HG02970 (cell line): ENCODE measurements around the gene NTMT1.
"Not testable (repeated sequence)": the region's sequence is repeated elsewhere in the genome, so short reads cannot be mapped to it uniquely, and the experiment has no call there.

Experiments used
- ATAC-seq: cut with Tn5 transposase; IDR thresholded peaks from one replicate; pipeline ENCODE4 v1.9.1; 2021; ENCODE audit warnings: mild to moderate bottlenecking, moderate library complexity, moderate number of reproducible peaks; ENCODE audit not compliant: unreplicated experiment, low FRiP score

NTMT1 gene

DNA sequence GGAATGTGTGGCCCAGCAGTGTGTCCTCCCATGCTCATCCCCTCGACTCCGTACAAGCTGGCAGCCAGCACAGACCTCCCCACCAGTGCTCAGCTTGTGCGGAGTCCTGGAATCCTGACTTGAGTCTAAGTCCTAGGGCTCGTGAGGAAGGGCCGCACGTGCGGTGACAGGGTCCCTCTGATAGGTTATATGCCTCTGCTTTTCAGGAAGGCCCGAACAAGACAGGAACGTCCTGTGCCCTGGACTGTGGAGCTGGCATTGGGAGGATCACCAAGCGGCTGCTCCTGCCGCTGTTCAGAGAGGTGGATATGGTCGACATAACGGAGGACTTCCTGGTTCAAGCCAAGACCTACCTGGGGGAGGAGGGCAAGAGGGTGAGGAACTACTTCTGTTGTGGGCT, 7.9 kb downstream of the NTMT1 start:
- no peak for ATAC-seq

- no peak for ATAC-seq
These were observed 9.4 kb downstream of the NTMT1 start for GRCh38 chr9:129635099-129636065.

DNA sequence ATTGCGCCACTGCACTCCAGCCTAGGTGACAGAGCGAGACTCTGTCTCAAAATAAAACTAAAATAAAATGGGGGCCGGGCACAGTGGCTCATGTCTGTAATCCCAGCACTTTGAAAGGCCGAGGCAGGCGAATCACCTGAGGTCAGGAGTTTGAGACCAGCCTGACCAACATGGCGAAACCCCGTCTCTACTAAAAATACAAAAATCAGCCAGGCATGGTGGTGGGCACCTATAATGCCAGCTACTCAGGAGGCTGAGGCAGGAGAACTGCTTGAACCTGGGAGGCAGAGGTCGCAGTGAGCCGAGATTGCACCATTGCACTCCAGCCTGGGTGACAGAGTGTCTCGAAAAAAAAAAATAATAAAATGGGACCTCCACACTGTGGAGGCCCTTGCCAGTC, 10.4 kb downstream of the NTMT1 start:
- ATAC-seq: not testable (repeated sequence)

- ATAC-seq: no peak
These were observed 11.1 kb downstream of the NTMT1 start for GRCh38 chr9:129637102-129637501.

GRCh38 chr9:129637673-129638439, 11.9 kb downstream of the NTMT1 start:
- no peak for ATAC-seq

GRCh38 chr9:129639034-129639630, 13.2 kb downstream of the NTMT1 start:
- ATAC-seq: no peak

- ATAC-seq: no peak
These were observed 13.8 kb downstream of the NTMT1 start for GRCh38 chr9:129639756-129640085.

- no peak for ATAC-seq
These were observed 14.3 kb downstream of the NTMT1 start for GRCh38 chr9:129640086-129640870.

- ATAC-seq: no peak
These were observed 15.1 kb downstream of the NTMT1 start for GRCh38 chr9:129640871-129641749.

DNA sequence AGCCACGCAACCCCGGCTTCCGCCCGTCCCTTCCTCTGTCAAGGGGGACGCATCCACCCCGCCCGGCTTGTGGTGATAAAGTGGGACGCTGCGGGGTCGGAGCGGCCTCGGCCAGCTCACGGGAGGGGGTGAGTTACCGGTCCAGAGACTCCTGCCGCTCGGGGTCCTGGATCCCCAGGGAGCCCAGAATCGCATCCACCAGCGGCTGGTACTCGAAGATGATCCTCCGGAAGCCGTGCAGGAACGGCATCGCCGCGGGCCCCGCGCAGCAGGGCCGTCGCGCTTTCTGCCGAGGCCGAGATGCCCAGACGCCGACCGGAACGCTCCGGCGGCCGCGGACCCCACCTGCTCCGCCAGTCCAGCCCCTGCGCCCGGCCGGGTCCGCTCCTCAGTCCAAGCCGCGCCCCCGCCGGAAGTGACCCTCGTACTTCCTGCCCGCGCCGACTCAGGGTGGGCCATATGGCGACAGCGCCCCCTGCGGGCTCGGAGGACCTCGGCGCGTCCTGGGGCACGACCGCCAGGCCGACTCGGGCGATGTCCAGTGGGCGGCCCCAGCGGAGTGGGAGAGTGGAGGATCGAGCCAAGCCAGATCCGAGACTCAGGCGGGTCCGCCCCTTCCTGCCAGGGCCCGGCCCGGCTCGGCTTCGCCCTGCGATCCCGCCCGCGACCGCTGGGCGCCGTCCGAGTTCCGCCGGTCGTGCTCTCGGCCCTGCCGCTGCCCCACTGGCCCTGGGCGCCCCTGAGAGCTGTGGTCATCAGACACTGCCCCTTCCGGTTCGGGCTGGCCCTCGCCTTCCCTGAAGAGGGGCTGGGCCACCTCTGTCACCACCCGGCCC, 16.0 kb downstream of the NTMT1 start, which contains the start of gene ASB6:
ASB6 (minus strand) TSS at position 402 of the 836 bp plus-strand sequence; CDS start at position 250, 152 bp downstream.
- ATAC-seq: peak; percentile 90

DNA sequence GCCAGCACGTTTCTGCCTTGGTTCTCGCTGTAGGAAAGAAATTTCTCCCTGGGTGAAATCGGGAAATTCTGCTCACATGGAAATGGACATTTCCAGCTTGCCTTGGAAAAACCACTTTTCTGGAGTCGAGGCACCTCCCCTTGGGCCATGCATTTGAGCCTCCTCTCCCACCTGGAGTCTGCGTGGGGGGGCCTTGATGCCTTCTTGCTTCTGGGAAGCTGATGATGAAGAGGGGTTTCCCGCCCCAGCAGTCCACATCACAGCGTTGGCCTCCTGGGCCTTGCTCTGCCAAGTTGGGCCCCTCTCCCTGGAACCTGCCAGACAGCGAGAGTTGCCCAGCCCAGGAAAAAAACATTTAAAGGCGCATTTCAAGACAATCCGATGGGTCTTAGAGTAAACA, 17.7 kb downstream of the NTMT1 start:
- ATAC-seq: no peak

DNA sequence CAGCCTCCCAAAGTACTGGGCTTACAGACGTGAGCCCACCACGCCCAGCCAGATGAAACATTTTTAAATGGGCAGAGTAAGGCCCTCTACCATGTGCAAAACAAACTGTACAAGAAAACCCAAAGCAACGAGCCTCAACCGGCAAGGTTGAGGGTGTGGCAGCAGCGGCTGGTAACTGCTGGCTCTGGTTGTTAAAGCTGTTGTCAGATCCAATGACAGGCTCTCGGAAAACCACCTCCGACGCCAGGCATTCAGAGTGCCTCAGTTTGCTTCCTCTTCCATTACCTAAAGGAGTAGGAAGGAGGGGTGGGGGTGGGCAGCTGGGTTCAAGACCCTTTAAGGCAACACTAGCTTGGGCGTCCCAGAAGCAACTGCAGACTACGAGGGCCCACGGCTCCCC, 18.4 kb downstream of the NTMT1 start:
- no peak for ATAC-seq

DNA sequence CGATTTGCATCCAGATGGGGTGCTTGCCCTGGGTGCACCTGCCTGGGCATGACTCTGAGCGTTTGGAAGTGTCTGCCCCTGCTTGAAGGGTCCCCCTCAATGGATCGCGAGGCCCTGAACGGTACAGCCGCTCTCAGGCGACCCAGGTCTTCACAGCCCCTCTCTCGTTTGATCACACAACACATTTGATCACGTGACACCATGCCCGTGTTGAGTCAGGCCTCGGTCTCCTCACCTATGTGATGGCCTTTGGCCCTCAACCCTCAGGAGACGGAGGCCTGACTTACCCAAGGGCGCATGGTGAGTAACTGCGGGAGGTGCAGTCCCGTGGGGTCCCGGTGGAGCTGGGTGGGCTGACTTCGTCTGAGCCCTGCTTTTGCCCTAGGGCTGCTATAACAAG, 18.9 kb downstream of the NTMT1 start:
- no peak for ATAC-seq

DNA sequence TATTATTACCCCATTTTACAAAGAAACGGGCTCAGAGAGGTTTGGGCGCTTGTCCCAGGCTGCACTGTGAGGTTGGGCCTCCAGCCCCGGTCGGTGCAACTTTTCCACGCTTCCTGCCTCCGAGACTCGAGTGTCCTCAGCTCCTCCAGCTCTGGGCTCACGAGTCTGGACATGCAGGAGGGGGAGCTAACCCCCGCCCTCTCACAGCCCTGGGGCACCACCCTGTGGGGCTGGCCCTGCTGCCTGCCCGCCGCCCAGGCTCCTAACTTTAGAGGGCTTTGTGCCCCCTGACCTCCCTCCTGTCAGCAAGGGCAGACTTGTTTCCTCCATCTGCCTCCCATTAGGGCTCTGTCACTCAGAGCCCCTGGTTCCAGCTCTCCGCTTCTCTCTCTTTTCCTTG, 20.3 kb downstream of the NTMT1 start:
- no peak for ATAC-seq

- ATAC-seq: no peak
These were observed 20.7 kb downstream of the NTMT1 start for GRCh38 chr9:129646654-129647053.

DNA sequence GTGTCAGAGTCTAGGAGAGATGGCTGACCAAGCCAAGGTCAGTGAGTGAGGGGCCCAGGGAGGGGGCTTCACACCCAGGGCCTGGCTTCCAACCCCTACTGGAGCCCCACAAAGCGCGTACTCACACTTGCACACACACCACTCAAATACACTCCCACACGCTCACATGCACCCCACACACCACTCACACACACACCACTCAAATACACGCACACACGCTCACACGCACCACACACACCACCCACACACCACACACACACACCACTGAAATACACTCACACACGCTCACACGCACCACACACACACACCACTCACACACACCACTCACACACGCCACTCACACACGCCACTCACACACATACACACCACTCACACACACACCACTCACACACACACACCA, 21.7 kb downstream of the NTMT1 start:
- no peak for ATAC-seq

DNA sequence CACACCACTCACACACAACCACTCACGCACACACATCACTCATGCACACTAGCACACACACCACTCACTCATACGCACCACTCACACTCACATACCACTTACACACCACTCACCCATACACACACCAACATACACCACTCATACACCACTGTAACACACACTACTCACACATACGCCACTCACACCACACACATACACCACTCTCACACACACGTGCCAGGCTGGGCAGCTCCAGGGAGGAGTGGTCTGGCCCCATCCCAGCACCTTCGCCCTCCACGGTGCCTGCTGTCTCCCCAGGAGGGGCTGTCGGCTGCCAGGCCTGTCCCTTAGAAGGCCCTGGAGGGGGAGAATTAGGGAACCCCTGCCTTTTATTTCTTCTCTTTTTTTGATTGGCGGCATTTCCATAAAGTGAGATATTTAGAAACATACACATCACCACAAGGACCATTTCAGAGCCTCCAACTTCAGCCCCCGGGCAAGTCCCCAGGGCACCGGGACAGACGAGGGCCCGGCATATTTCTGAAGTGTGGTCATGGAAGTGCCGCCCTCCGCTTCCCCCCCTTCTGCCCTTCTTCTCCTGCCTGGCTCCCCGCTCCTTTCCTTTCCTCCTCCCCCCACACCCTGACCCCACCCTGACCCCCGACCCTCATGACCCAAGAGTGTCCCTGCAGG, 22.3 kb downstream of the NTMT1 start:
- no peak for ATAC-seq

- ATAC-seq: no peak
These were observed 22.8 kb downstream of the NTMT1 start for GRCh38 chr9:129648764-129649115.
